Right lobe of liver (tissue), 6 donors: ENCODE data around the gene RGS9. TPM values are rescaled to one million over a fixed set of nuclear protein-coding genes. Genes with fewer than 3 reads are reported as not detected.
A peak's percentile ranks its signal among the peaks of the same experiment; 100 is the strongest.

Source experiments
- ATAC-seq, 4 donors: fragments of 200-7000 bp; cut with Tn5 transposase; one replicate each; pipeline ENCODE4 v1.9.1; 2020; ENCODE audit warnings: mild to moderate bottlenecking in 4 of 4, moderate library complexity in 4 of 4
- DNase-seq, 3 donors: peaks; one replicate each; pipeline ENCODE4 v3.0.0-alpha.2; 2020
- H3K27ac ChIP-seq, 3 donors: fragments of 200-600 bp; one replicate each; pipeline ENCODE4 v1.8.0; 2022
- H3K27me3 ChIP-seq, 2 donors: fragments of 200-600 bp; one replicate each; pipeline ENCODE4 v1.8.0; 2022
- H3K36me3 ChIP-seq, 4 donors: fragments of 200-600 bp; sonication (generic) in 1 of 4; one replicate each; pipeline versions ENCODE4 v1.5.1 to v1.8.0; 2017 to 2022; ENCODE audit warnings: control low read depth in 1 of 4
- H3K4me1 ChIP-seq, 4 donors: fragments of 200-600 bp; sonication (generic) in 1 of 4; one replicate each; pipeline versions ENCODE4 v1.5.1 to v1.8.0; 2017 to 2022; ENCODE audit warnings: control low read depth in 1 of 4
- H3K4me3 ChIP-seq, 3 donors: fragments of 200-600 bp; one replicate each; pipeline ENCODE4 v1.8.0; 2022
- H3K9me3 ChIP-seq, 4 donors: fragments of 200-600 bp; sonication (generic) in 1 of 4; one replicate each; pipeline versions ENCODE4 v1.5.1 to v1.8.0; 2017 to 2022; ENCODE audit warnings: control low read depth in 1 of 4
- POLR2A ChIP-seq: fragments of 450-650 bp; IDR thresholded peaks from one replicate; pipeline ENCODE4 v1.6.1; 2017; ENCODE audit warnings: antibody characterized with exemption, mild to moderate bottlenecking
- WGBS: methylation state at CpG from one replicate; pipeline ENCODE4 v1.1.6; 2018; ENCODE audit warnings: low coverage, low lambda C conversion rate; ENCODE audit not compliant: insufficient coverage; ENCODE audit errors: missing lambda C conversion rate; 5-methylcytosine and 5-hydroxymethylcytosine counted together
- intact Hi-C, 2 donors: fragments of 100-400 bp; cut with DNase I; formaldehyde crosslinking; loops; one replicate each; pipeline versions ENCODE4 v1.11.2 to v1.14.1; 2022
- total RNA-seq, 6 experiments: library from RNA; depleted of rRNA in 2 of 6; stranded (reverse); fragments of >200 nt in 2 of 6; fragmentation: NEBNext Ultra II Directional in 3 of 6; extraction: Animal tissue kit (Norgen Biotek cat#: 25700) in 3 of 6; gene quantifications; one replicate each; pipeline versions ENCODE4 v1.1.0 to v1.2.4, GENCODE V29; 2016 to 2023
- TF ChIP-seq, protein P1 (sequence below), 4 donors: fragments of 200-600 bp in 3 of 4; fragments of 450-650 bp in 1 of 4; IDR thresholded peaks; one replicate each; pipeline versions ENCODE4 v1.5.1 to v1.8.0; 2016 to 2022; ENCODE audit warnings: antibody characterized with exemption in 4 of 4, mild to moderate bottlenecking in 2 of 4
- donor health status: DM: no; HTN: yes; CAD: no.
- donor health status: DM: no; HTN: no; CAD: no.
- donor health status: DM: no; HTN: no; CAD: no.
- donor health status: DM: no; HTN: yes; CAD: no.
- donor health status: DM: no; HTN: yes; CAD: no.

Gene RGS9
- total RNA-seq, 6 experiments from 2014 or later: 1.9 to 12.8 (median 5.7) TPM

DNA sequence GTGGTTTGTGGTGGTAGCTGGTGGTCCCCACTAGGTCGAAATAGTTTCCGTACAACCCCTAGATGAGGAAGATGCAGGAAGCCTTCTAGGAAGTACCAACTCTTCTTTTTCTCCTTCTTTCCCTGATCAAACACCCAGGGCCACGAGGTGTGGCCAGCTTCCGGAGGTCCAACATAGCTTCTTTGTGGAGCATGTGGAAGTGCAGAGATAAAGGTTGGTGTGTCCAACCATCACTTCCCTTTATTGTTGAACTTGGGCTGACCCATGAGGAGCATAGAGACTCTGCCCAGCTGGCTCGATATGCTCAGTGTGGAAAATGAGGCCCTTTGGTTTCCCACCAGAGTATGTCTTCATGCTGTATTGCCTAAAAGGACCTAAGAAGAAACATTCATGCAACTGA, 6.3 kb upstream of the RGS9 start:
- no peaks in the 10 kb centered on the region for H3K9me3 ChIP-seq
- WGBS: 40% methylated on average over 5 of the region's 5 CpGs
- H3K4me3 ChIP-seq: no peak overlapping the region
- DNase-seq (no peak), ATAC-seq (peak in 1 of 4 donors; percentile 3)
- H3K27ac ChIP-seq: peak overlapping the region in 2 of 3 donors; percentile 60 to 90
- intact Hi-C loops: no loop called here
- no peaks in the 10 kb centered on the region for H3K36me3 ChIP-seq
- TF ChIP-seq, protein P1, sequence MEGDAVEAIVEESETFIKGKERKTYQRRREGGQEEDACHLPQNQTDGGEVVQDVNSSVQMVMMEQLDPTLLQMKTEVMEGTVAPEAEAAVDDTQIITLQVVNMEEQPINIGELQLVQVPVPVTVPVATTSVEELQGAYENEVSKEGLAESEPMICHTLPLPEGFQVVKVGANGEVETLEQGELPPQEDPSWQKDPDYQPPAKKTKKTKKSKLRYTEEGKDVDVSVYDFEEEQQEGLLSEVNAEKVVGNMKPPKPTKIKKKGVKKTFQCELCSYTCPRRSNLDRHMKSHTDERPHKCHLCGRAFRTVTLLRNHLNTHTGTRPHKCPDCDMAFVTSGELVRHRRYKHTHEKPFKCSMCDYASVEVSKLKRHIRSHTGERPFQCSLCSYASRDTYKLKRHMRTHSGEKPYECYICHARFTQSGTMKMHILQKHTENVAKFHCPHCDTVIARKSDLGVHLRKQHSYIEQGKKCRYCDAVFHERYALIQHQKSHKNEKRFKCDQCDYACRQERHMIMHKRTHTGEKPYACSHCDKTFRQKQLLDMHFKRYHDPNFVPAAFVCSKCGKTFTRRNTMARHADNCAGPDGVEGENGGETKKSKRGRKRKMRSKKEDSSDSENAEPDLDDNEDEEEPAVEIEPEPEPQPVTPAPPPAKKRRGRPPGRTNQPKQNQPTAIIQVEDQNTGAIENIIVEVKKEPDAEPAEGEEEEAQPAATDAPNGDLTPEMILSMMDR (IDR thresholded peaks at IDR 0.05): no peak
- TF ChIP-seq POLR2A: no peak
- H3K4me1 ChIP-seq: peaks cover 0 to 33% (median 8%) of the 10 kb centered on the region in 4 donors
- H3K27me3 ChIP-seq: no peaks in the 10 kb centered on the region

DNA sequence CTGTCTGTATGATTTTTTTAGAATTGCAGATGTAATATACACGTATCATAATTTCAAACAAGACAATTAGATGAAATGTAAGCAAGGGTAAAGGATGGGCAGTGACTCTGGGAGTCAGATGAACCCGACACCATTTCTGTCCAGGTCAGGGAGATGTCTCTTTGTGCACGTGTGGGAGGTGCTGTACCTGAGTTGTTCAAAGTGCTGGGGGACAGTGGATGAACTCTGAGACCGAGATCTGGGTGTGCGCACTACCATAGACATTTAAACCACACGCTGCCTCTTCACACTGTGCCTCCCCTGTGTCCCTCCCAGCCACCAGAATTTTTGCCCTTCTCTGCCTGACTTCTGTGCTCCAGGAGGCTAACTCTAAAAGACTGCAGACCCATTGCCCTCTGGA, 5.9 kb upstream of the RGS9 start:
- intact Hi-C loops: no loop called here
- TF ChIP-seq POLR2A: no peak
- TF ChIP-seq, protein P1 (IDR thresholded peaks at IDR 0.05): no peak
- DNase-seq (peak in 1 of 3 donors; percentile 61), ATAC-seq (peak; percentile 3 to 58 (median 26))
- peaks cover 0 to 33% (median 8%) of the 10 kb centered on the region in 4 donors for H3K4me1 ChIP-seq
- H3K36me3 ChIP-seq: no peaks in the 10 kb centered on the region
- 49% methylated on average over 5 of the region's 6 CpGs for WGBS
- H3K9me3 ChIP-seq: no peaks in the 10 kb centered on the region
- no peaks in the 10 kb centered on the region for H3K27me3 ChIP-seq
- peak overlapping the region; percentile 60 to 90 (median 82) for H3K27ac ChIP-seq
- H3K4me3 ChIP-seq: no peak overlapping the region

DNA sequence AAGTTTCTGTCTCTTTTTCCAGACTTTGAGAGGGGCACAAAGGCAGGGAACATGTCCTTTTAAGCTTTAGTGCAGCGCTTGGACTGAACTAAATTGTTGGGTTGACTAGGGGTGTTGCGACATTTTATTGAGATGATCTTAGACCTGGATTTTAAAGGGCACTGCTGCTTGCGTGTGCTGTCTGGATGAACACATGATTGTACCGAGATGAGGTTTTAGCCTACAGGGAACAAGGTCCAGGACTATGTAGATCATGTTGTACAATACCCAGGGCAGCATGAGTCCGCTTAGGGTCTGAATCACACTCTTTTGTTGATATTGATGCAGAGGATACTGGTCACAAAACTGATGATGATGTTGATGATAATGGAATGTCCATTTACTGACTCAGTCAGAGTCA, 5.2 kb upstream of the RGS9 start:
- Histone ChIP-seq H3K9me3 (no peaks in the 10 kb centered on the region), H3K27ac (peak overlapping the region; percentile 90), H3K27me3 (no peaks in the 10 kb centered on the region), H3K4me3 (no peak overlapping the region), H3K36me3 (no peaks in the 10 kb centered on the region), H3K4me1 (peaks cover 0 to 33% (median 8%) of the 10 kb centered on the region in 4 donors)
- ATAC-seq (peak; percentile 85 to 96 (median 89)), DNase-seq (peak in 1 of 3 donors; percentile 70)
- intact Hi-C loops: no loop called here
- TF ChIP-seq POLR2A: peak; percentile 77
- TF ChIP-seq, protein P1 (IDR thresholded peaks at IDR 0.05): no peak
- 30% methylated on average over 5 of the region's 5 CpGs for WGBS

DNA sequence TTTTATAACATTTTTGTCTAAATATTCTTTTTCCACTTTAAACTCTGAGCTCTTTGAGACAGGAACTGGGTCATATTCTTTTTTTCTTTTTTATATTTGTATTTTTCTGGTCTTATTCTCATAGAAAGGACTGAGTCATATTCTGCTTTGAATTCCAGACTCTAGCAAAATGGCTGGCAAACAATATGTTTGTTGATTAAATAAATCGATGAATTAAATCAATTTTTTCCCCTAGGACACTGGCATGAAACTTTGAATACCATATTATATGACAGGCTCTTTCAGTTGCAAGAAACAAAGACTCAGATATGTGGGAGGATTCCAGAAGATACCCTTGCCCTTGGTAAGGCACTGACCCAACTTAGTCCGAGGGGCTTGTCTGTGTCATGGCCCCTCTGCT, 3.1 kb upstream of the RGS9 start:
- H3K36me3 ChIP-seq: no peaks in the 10 kb centered on the region
- H3K4me3 ChIP-seq: no peak overlapping the region
- DNase-seq (no peak), ATAC-seq (no peak)
- TF ChIP-seq POLR2A: no peak
- TF ChIP-seq, protein P1 (IDR thresholded peaks at IDR 0.05): no peak
- H3K27ac ChIP-seq: peak overlapping the region; percentile 41 to 90 (median 49)
- no peaks in the 10 kb centered on the region for H3K27me3 ChIP-seq
- intact Hi-C loops: no loop called here
- peaks cover 0 to 42% (median 8%) of the 10 kb centered on the region in 4 donors for H3K4me1 ChIP-seq
- no peaks in the 10 kb centered on the region for H3K9me3 ChIP-seq
- WGBS: 38% methylated on average over 2 of the region's 2 CpGs
